Right lobe of liver (tissue), 6 donors: ENCODE results near the gene MAD2L1. TPM values are rescaled to one million over a fixed set of nuclear protein-coding genes. Genes with fewer than 3 reads are reported as not detected.

Source experiments
- ATAC-seq, 4 donors: fragments of 200-7000 bp; cut with Tn5 transposase; one replicate each; pipeline ENCODE4 v1.9.1; 2020; ENCODE audit warnings: mild to moderate bottlenecking in 4 of 4, moderate library complexity in 4 of 4
- DNase-seq, 3 donors: peaks; one replicate each; pipeline ENCODE4 v3.0.0-alpha.2; 2020
- H3K27ac ChIP-seq, 3 donors: fragments of 200-600 bp; one replicate each; pipeline ENCODE4 v1.8.0; 2022
- H3K27me3 ChIP-seq, 2 donors: fragments of 200-600 bp; one replicate each; pipeline ENCODE4 v1.8.0; 2022
- H3K36me3 ChIP-seq, 4 donors: fragments of 200-600 bp; sonication (generic) in 1 of 4; one replicate each; pipeline versions ENCODE4 v1.5.1 to v1.8.0; 2017 to 2022; ENCODE audit warnings: control low read depth in 1 of 4
- H3K4me1 ChIP-seq, 4 donors: fragments of 200-600 bp; sonication (generic) in 1 of 4; one replicate each; pipeline versions ENCODE4 v1.5.1 to v1.8.0; 2017 to 2022; ENCODE audit warnings: control low read depth in 1 of 4
- H3K4me3 ChIP-seq, 3 donors: fragments of 200-600 bp; one replicate each; pipeline ENCODE4 v1.8.0; 2022
- H3K9me3 ChIP-seq, 4 donors: fragments of 200-600 bp; sonication (generic) in 1 of 4; one replicate each; pipeline versions ENCODE4 v1.5.1 to v1.8.0; 2017 to 2022; ENCODE audit warnings: control low read depth in 1 of 4
- CTCF ChIP-seq, 4 donors: fragments of 200-600 bp in 3 of 4; fragments of 450-650 bp in 1 of 4; IDR thresholded peaks; one replicate each; pipeline versions ENCODE4 v1.5.1 to v1.8.0; 2016 to 2022; ENCODE audit warnings: antibody characterized with exemption in 4 of 4, mild to moderate bottlenecking in 2 of 4
- POLR2A ChIP-seq: fragments of 450-650 bp; IDR thresholded peaks from one replicate; pipeline ENCODE4 v1.6.1; 2017; ENCODE audit warnings: antibody characterized with exemption, mild to moderate bottlenecking
- WGBS: methylation state at CpG from one replicate; pipeline ENCODE4 v1.1.6; 2018; ENCODE audit warnings: low coverage, low lambda C conversion rate; ENCODE audit not compliant: insufficient coverage; ENCODE audit errors: missing lambda C conversion rate; 5-methylcytosine and 5-hydroxymethylcytosine counted together
- intact Hi-C, 2 donors: fragments of 100-400 bp; cut with DNase I; formaldehyde crosslinking; loops; one replicate each; pipeline versions ENCODE4 v1.11.2 to v1.14.1; 2022
- total RNA-seq, 6 experiments: library from RNA; depleted of rRNA in 2 of 6; stranded (reverse); fragments of >200 nt in 2 of 6; fragmentation: NEBNext Ultra II Directional in 3 of 6; extraction: Animal tissue kit (Norgen Biotek cat#: 25700) in 3 of 6; gene quantifications; one replicate each; pipeline versions ENCODE4 v1.1.0 to v1.2.4, GENCODE V29; 2016 to 2023
- donor health status: DM: no; HTN: yes; CAD: no.
- donor health status: DM: no; HTN: no; CAD: no.
- donor health status: DM: no; HTN: no; CAD: no.
- donor health status: DM: no; HTN: yes; CAD: no.
- donor health status: DM: no; HTN: yes; CAD: no.

Gene MAD2L1
- total RNA-seq, 6 experiments from 2014 or later = 0.86 to 1.5 (median 1.1) TPM

- no peaks in the 10 kb centered on the region for H3K4me1 ChIP-seq
- intact Hi-C loops = no loop called here
- H3K36me3 ChIP-seq = no peaks in the 10 kb centered on the region
- no peak overlapping the region for H3K4me3 ChIP-seq
- TF ChIP-seq POLR2A (no peak), CTCF (IDR thresholded peaks at IDR 0.05) (no peak)
- DNase-seq (no peak), ATAC-seq (no peak)
- H3K27me3 ChIP-seq = no peaks in the 10 kb centered on the region
- 44% methylated on average over 2 of the region's 2 CpGs for WGBS
- H3K27ac ChIP-seq = no peak overlapping the region
- no peaks in the 10 kb centered on the region for H3K9me3 ChIP-seq
These were observed 31.7 kb downstream of the MAD2L1 start for GRCh38 chr4:120034913-120035312.

- 73% methylated on average over 2 of the region's 2 CpGs for WGBS
- no peaks in the 10 kb centered on the region for H3K4me1 ChIP-seq
- no peak for ATAC-seq
- DNase-seq = no peak
- no peak overlapping the region for H3K27ac ChIP-seq
- no peaks in the 10 kb centered on the region for H3K9me3 ChIP-seq
- TF ChIP-seq POLR2A (no peak), CTCF (IDR thresholded peaks at IDR 0.05) (no peak)
- no peaks in the 10 kb centered on the region for H3K36me3 ChIP-seq
- H3K27me3 ChIP-seq = no peaks in the 10 kb centered on the region
- intact Hi-C loops = no loop called here
- H3K4me3 ChIP-seq = no peak overlapping the region
These were observed 39.8 kb downstream of the MAD2L1 start for GRCh38 chr4:120026853-120027252.

- Histone ChIP-seq H3K27ac (no peak overlapping the region), H3K27me3 (no peaks in the 10 kb centered on the region), H3K9me3 (no peaks in the 10 kb centered on the region), H3K4me3 (no peak overlapping the region), H3K36me3 (no peaks in the 10 kb centered on the region), H3K4me1 (no peaks in the 10 kb centered on the region)
- DNase-seq (no peak), ATAC-seq (no peak)
- 50% methylated on average over 1 of the region's 1 CpG for WGBS
- TF ChIP-seq POLR2A (no peak), CTCF (IDR thresholded peaks at IDR 0.05) (no peak)
- intact Hi-C loops = no loop called here
These were observed 41.1 kb downstream of the MAD2L1 start for GRCh38 chr4:120025516-120025915.

GRCh38 chr4:120018786-120019185 lies 47.9 kb downstream of the MAD2L1 start:
- no peaks in the 10 kb centered on the region for H3K27me3 ChIP-seq
- no peak overlapping the region for H3K27ac ChIP-seq
- no peak for ATAC-seq
- TF ChIP-seq CTCF (IDR thresholded peaks at IDR 0.05) = no peak
- no peak for TF ChIP-seq POLR2A
- H3K4me3 ChIP-seq = no peak overlapping the region
- no peaks in the 10 kb centered on the region for H3K4me1 ChIP-seq
- no peaks in the 10 kb centered on the region for H3K36me3 ChIP-seq
- DNase-seq = no peak
- no peaks in the 10 kb centered on the region for H3K9me3 ChIP-seq
- 100% methylated on average over 1 of the region's 1 CpG for WGBS
- intact Hi-C loops = no loop called here
